Right lobe of liver (tissue), 4 donors: ENCODE measurements around the gene ZNF691.

Experiments
- CTCF ChIP-seq, 4 donors: fragments of 200-600 bp in 3 of 4; fragments of 450-650 bp in 1 of 4; IDR thresholded peaks; one replicate each; pipeline versions ENCODE4 v1.5.1 to v1.8.0; 2016 to 2022; ENCODE audit warnings: antibody characterized with exemption in 4 of 4, mild to moderate bottlenecking in 2 of 4
- POLR2A ChIP-seq: fragments of 450-650 bp; IDR thresholded peaks from one replicate; pipeline ENCODE4 v1.6.1; 2017; ENCODE audit warnings: antibody characterized with exemption, mild to moderate bottlenecking
- donor health status: DM: no; HTN: no; CAD: no.
- donor health status: DM: no; HTN: no; CAD: no.
- donor health status: DM: no; HTN: yes; CAD: no.

- TF ChIP-seq CTCF (IDR thresholded peaks at IDR 0.05) (no peak), POLR2A (no peak)
Observed at GRCh38 chr1:42852608-42852980, 6.2 kb downstream of the ZNF691 start.
